Endodermal cell (in vitro differentiated cells): ENCODE measurements around the gene RNF111. TPM values are rescaled to one million over a fixed set of nuclear protein-coding genes. Genes with fewer than 3 reads are reported as not detected.

Experiments
- DNase-seq: peaks from one replicate; pipeline ENCODE4 v3.0.0-alpha.2; 2017
- H3K27ac ChIP-seq: 2 replicates; pipeline ENCODE4 v1.5.1; 2013; ENCODE audit warnings: mild to moderate bottlenecking, low read depth, low read length, moderate library complexity
- H3K27me3 ChIP-seq: 2 replicates; pipeline ENCODE4 v1.6.1; 2013; ENCODE audit warnings: mild to moderate bottlenecking, low read length, moderate library complexity; ENCODE audit not compliant: insufficient read depth, control insufficient read depth, poor library complexity, severe bottlenecking
- H3K36me3 ChIP-seq: 2 replicates; pipeline ENCODE4 v1.7.0; 2013; ENCODE audit warnings: mild to moderate bottlenecking, low read length, moderate library complexity; ENCODE audit not compliant: control insufficient read depth, insufficient read depth
- H3K4me1 ChIP-seq: one replicate; pipeline ENCODE4 v1.7.0; 2013; ENCODE audit warnings: low read length; ENCODE audit not compliant: control insufficient read depth, insufficient read depth
- H3K4me3 ChIP-seq: 2 replicates; pipeline ENCODE4 v1.5.1; 2013; ENCODE audit warnings: mild to moderate bottlenecking, low read length, moderate library complexity
- H3K9ac ChIP-seq: 2 replicates; pipeline ENCODE4 v1.6.1; 2013; ENCODE audit warnings: mild to moderate bottlenecking, low read length, moderate library complexity; ENCODE audit not compliant: poor library complexity, severe bottlenecking; ENCODE audit errors: extremely low read depth
- H3K9me3 ChIP-seq: 2 replicates; pipeline ENCODE4 v1.6.1; 2013; ENCODE audit warnings: mild to moderate bottlenecking, low read length, moderate library complexity; ENCODE audit not compliant: control insufficient read depth
- H3K27ac Mint-ChIP-seq: 2 replicates; pipeline ENCODE4 v1.8.0; 2020; ENCODE audit warnings: mixed read lengths
- H3K27me3 Mint-ChIP-seq: 2 replicates; pipeline ENCODE4 v1.8.0; 2021; ENCODE audit warnings: mild to moderate bottlenecking, mixed read lengths; ENCODE audit not compliant: insufficient read depth
- H3K36me3 Mint-ChIP-seq: 2 replicates; pipeline ENCODE4 v1.8.0; 2020; ENCODE audit warnings: low read depth, mixed read lengths
- H3K4me1 Mint-ChIP-seq: 2 replicates; pipeline ENCODE4 v1.8.0; 2020; ENCODE audit warnings: mixed read lengths
- H3K4me3 Mint-ChIP-seq: 2 replicates; pipeline ENCODE4 v1.8.0; 2020; ENCODE audit warnings: mild to moderate bottlenecking, moderate library complexity, mixed read lengths
- H3K9me3 Mint-ChIP-seq: 2 replicates; pipeline ENCODE4 v1.8.0; 2020; ENCODE audit warnings: mild to moderate bottlenecking, mixed read lengths
- WGBS, 2 experiments: methylation state at CpG; one replicate each; pipeline versions ENCODE4 v1.1.5 to v1.1.7; 2013; ENCODE audit warnings: missing lambda C conversion rate in 2 of 2, mixed read lengths in 1 of 2; ENCODE audit not compliant: insufficient coverage in 1 of 2, insufficient read length in 1 of 2; 5-methylcytosine and 5-hydroxymethylcytosine counted together
- total RNA-seq, 2 donors: library from RNA; stranded (reverse); fragmentation: NEBNext Ultra II Directional in 1 of 2; extraction: Animal tissue kit (Norgen Biotek cat#: 25700) in 1 of 2; gene quantifications; 2 replicates in 1 of 2; 3 replicates in 1 of 2; pipeline ENCODE4 v1.2.1, GENCODE V29; 2021
- TF ChIP-seq, protein P1 (sequence below): fragments of 200-600 bp; sonication (generic); conservative IDR thresholded peaks from 2 replicates; pipeline ENCODE4 v1.5.0; 2021; ENCODE audit warnings: antibody characterized with exemption, mild to moderate bottlenecking

Gene RNF111
- total RNA-seq, 2 donors from 2014 or later: 31.6 to 31.9 TPM

DNA sequence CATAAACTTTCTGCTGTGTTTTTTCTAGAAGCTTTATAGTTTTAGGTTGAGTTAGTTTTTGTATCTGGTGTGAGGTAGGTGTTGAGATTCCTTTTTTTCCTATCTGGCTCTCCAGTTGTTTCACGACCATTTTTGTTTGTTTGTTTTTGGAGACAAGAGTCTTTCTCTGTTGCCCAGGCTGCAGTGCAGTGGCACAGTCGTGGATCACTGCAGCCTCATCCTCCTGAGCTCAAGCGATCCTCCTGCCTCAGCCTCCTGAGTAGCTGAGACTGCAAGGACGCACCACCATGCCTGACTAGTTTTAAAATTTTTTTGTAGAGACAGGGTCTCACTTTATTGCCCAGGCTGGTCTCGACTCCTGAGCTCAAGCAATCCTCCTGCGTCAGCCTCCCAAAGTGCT lies 20.6 kb downstream of the RNF111 start:
- H3K4me1 Mint-ChIP-seq: peaks cover 8% of the 10 kb centered on the region
- no peaks in the 10 kb centered on the region for H3K4me1 ChIP-seq
- H3K27me3 ChIP-seq: no peaks in the 10 kb centered on the region
- no peak for DNase-seq
- H3K4me3 Mint-ChIP-seq: no peak overlapping the region
- peaks cover 36% of the 10 kb centered on the region for H3K36me3 ChIP-seq
- TF ChIP-seq, protein P1, sequence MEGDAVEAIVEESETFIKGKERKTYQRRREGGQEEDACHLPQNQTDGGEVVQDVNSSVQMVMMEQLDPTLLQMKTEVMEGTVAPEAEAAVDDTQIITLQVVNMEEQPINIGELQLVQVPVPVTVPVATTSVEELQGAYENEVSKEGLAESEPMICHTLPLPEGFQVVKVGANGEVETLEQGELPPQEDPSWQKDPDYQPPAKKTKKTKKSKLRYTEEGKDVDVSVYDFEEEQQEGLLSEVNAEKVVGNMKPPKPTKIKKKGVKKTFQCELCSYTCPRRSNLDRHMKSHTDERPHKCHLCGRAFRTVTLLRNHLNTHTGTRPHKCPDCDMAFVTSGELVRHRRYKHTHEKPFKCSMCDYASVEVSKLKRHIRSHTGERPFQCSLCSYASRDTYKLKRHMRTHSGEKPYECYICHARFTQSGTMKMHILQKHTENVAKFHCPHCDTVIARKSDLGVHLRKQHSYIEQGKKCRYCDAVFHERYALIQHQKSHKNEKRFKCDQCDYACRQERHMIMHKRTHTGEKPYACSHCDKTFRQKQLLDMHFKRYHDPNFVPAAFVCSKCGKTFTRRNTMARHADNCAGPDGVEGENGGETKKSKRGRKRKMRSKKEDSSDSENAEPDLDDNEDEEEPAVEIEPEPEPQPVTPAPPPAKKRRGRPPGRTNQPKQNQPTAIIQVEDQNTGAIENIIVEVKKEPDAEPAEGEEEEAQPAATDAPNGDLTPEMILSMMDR: no peak
- H3K9me3 Mint-ChIP-seq: no peaks in the 10 kb centered on the region
- no peak overlapping the region for H3K27ac ChIP-seq
- no peaks in the 10 kb centered on the region for H3K27me3 Mint-ChIP-seq
- no peak overlapping the region for H3K9ac ChIP-seq
- WGBS, 2 experiments: 92 to 94% methylated on average over 6 of the region's 6 CpGs
- no peak overlapping the region for H3K27ac Mint-ChIP-seq
- H3K36me3 Mint-ChIP-seq: peaks cover 27% of the 10 kb centered on the region
- H3K9me3 ChIP-seq: no peaks in the 10 kb centered on the region
- no peak overlapping the region for H3K4me3 ChIP-seq

DNA sequence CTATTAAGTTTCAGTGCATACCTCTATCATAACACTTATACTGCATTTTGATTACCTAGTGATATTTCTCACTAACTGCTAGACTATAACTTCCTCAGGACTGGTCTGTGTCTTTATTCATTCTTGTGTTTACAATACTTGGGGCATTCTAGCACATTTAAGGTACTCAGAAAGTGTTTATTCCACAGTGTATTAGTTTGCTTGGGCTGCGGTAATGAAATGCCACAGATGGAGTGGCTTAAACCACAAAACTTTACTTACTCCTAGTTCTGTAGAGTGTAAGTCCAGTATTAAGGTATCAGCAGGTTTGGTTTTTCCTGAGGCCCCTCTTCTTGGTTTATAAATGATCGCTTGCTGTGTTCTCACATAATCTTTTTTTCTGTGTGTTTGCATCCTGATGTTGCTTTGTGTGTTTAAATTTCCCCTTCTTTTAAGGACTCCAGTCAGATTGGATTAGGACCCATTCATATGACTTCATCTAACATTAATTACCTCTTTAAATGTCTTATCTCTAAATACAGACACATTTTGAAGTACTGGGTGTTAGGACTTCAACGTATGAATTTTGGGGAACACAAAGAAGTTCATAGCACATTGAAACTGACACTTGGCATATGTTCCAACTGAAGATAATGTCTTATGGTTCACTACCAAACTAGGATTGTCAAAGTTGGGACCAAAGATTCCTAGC lies 23.9 kb downstream of the RNF111 start:
- Mint-ChIP-seq H3K27me3 (no peaks in the 10 kb centered on the region), H3K27ac (no peak overlapping the region), H3K4me3 (no peak overlapping the region), H3K4me1 (peaks cover 20% of the 10 kb centered on the region), H3K36me3 (peaks cover 31% of the 10 kb centered on the region), H3K9me3 (peaks cover 9% of the 10 kb centered on the region)
- 100% methylated on average over 3 of the region's 3 CpGs; no CpG with 5 or more reads in 1 of the 2 experiments for WGBS, 2 experiments
- Histone ChIP-seq H3K4me1 (no peaks in the 10 kb centered on the region), H3K4me3 (no peak overlapping the region), H3K9me3 (peaks cover 10% of the 10 kb centered on the region), H3K9ac (no peak overlapping the region), H3K36me3 (peaks cover 32% of the 10 kb centered on the region), H3K27me3 (no peaks in the 10 kb centered on the region), H3K27ac (no peak overlapping the region)
- no peak for DNase-seq
- TF ChIP-seq, protein P1: no peak

DNA sequence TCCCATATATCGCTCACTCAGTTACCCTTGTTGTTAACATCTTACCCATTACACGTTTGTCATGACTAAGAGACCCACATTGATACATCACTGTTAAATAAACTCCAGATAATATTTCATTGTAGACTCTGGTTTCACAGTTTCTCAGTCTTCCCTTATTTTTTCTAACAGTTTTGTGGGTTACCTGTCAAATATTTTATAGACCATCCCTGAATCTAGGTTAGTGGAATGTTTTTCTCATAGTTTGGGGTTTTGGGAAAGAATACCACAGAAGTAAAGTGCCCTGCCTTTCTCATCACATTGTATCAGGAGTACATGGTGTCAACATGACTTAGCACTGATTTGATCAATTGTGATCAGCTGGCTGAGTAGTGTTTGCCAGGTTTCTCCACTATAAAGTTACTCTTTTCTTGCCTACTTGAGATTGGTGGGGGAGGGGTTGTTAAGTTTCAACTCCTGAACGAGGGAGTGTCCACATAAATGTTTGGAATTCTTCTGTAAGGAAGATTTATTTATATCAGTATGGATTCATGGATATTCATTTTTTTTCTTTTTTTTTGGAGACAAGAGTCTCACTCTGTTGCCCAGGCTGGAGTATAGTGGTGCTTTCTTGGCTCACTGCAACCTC lies 25.9 kb downstream of the RNF111 start:
- H3K9me3 Mint-ChIP-seq: peaks cover 17% of the 10 kb centered on the region
- H3K27ac Mint-ChIP-seq: peak overlapping the region; percentile 42
- peaks cover 32% of the 10 kb centered on the region for H3K36me3 Mint-ChIP-seq
- TF ChIP-seq, protein P1: no peak
- H3K27me3 Mint-ChIP-seq: no peaks in the 10 kb centered on the region
- peaks cover 20% of the 10 kb centered on the region for H3K4me1 Mint-ChIP-seq
- no peak for DNase-seq
- Histone ChIP-seq H3K9ac (no peak overlapping the region), H3K4me3 (no peak overlapping the region), H3K27me3 (no peaks in the 10 kb centered on the region), H3K4me1 (no peaks in the 10 kb centered on the region), H3K36me3 (peaks cover 28% of the 10 kb centered on the region), H3K9me3 (peaks cover 14% of the 10 kb centered on the region), H3K27ac (no peak overlapping the region)
- 94 to 100% methylated on average over 2 to 3 of the region's 3 CpGs for WGBS, 2 experiments
- no peak overlapping the region for H3K4me3 Mint-ChIP-seq
